GM12892 (cell line): ENCODE data around the gene ST3GAL5.

Experiments used
- DNase-seq: peaks from one replicate; pipeline ENCODE4 v3.0.0; 2011; ENCODE audit not compliant: insufficient read length
- FAIRE-seq: peaks from 2 replicates; lab custom pipeline; 2011; peaks lifted over from hg19 to GRCh38; lab: Jason Lieb, UNC
- POLR2A ChIP-seq: IDR thresholded peaks from 2 replicates; pipeline ENCODE4 v1.6.1; 2011; ENCODE audit warnings: low read depth, low read length, control low read depth
- POLR2AphosphoS5 ChIP-seq: IDR thresholded peaks from 2 replicates; pipeline ENCODE4 v1.6.1; 2011; ENCODE audit warnings: low read depth, low read length, control low read depth
- TAF1 ChIP-seq: IDR thresholded peaks from 2 replicates; pipeline ENCODE4 v1.6.1; 2011; ENCODE audit warnings: low read depth, mild to moderate bottlenecking, control low read depth, low read length, borderline replicate concordance

The ST3GAL5 gene

DNA sequence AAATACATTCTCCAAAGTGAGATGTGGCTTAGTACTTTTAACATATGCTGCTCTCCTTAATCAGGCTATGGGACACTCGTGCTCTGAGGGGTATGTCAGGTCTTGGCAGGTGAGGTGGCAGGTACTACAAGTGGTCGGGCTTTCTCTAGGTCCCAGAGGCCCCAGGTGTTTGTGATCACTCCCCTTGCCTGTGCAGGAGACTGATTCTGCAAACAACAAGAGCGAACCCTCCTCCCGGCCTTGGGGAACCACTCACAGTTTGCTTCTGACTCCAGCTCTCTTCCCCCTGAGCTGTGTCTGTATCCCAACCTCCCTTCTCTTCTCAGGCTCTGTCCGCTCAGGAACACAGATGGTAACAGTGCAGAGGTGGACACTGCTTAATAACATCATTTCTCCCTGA lies 86.9 kb downstream of the ST3GAL5 start:
- DNase-seq, result no peak
- TF ChIP-seq POLR2A, result no peak
- no peak for TF ChIP-seq POLR2AphosphoS5
- TF ChIP-seq TAF1, result no peak
- FAIRE-seq, result no peak

DNA sequence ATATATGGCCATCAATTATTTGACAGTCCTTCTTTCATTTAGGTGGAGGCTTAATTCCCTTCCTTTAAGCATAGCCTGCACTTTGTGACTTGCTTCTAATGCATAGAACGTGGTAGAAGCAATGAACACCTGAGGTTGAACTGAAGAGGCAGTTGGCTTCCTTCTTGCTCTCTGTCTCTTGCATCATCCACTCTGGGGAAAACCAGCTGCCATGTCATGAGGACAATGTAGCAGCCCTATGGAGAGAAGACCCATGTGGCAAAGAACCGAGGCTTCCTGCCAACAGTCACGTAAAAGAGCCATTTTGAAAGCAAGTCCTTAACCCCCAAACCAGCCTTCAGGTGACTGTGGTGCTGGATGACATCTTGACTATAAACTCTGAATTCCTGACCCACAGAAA lies 88.2 kb downstream of the ST3GAL5 start:
- no peak for TF ChIP-seq TAF1
- no peak for TF ChIP-seq POLR2AphosphoS5
- no peak for TF ChIP-seq POLR2A
- DNase-seq (no peak), FAIRE-seq (no peak)

DNA sequence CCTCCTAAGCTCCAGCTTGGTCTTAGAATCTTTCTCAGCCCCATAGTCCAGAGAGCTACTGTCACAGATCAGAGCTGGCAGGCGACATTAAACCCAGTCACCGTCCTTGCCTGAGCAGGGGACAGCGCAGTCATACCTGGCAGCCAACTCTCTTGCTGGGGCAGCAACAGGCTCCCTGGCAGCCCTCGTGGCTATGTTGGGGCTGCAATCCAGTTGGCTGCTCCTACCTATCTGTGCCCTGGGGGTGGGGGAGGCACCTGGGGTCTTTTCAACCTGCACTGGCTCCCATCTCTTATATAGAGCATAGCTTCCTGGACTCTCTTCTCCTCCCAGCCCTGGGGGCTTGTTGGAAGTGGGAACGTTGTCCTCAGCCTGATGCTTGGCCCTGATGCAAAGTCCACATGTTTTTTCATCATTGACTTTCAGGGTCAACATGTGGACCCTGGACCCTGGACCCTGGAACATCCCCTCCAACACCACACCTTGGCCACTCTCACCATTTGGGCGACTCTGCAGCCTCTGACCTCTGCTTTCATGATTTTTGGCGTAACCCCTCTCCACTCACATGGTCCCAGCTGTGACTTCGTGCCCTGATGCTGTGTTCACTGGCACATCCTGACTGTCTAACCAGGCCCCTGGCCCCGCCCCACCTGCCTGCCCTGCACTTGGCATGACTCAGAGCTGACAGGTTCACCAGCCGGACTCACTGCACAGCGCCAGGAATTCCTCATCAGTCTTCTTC lies 89.4 kb downstream of the ST3GAL5 start:
- FAIRE-seq (no peak), DNase-seq (no peak)
- TF ChIP-seq POLR2AphosphoS5 (no peak), POLR2A (no peak), TAF1 (no peak)

DNA sequence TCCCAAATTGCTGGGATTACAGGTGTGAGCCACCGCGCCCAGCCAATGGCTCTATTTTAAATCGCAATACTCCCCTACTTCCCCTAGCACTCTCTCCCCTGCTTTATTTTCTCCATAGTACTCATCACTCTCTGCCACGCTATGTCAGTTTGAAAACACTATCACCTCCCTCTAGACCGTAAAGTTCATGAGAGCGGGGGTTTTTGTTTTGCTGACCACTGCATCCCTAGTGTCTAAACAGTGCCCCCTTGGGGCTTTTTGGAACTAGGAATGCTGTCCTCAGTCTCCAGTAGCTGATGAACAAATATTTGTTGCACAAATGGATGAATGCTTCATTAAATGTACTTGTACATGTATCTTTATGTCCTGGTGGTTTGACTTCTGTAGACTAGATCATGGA lies 90.9 kb downstream of the ST3GAL5 start:
- DNase-seq (no peak), FAIRE-seq (no peak)
- TF ChIP-seq POLR2A (no peak), POLR2AphosphoS5 (no peak), TAF1 (no peak)

DNA sequence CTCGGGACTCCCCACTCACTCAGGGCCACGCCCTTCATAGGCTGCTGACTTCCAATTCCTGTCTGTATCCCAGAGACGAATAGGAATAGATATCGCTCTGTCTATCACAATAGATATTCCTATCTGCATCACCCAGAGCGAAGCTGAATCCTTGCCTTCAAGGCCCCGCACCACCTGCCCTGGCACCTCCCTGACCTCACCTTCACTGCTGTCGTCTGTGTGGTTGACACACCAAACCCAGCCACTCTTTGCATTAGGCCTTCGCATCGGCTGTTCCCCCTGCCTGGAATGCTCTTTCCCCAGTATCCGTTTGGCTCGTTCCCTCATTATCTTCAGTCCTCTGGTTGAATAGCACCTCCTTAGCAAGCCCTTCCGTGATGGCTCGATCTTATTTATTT lies 91.5 kb downstream of the ST3GAL5 start:
- DNase-seq (no peak), FAIRE-seq (no peak)
- TF ChIP-seq TAF1, result no peak
- TF ChIP-seq POLR2A, result no peak
- TF ChIP-seq POLR2AphosphoS5, result no peak

DNA sequence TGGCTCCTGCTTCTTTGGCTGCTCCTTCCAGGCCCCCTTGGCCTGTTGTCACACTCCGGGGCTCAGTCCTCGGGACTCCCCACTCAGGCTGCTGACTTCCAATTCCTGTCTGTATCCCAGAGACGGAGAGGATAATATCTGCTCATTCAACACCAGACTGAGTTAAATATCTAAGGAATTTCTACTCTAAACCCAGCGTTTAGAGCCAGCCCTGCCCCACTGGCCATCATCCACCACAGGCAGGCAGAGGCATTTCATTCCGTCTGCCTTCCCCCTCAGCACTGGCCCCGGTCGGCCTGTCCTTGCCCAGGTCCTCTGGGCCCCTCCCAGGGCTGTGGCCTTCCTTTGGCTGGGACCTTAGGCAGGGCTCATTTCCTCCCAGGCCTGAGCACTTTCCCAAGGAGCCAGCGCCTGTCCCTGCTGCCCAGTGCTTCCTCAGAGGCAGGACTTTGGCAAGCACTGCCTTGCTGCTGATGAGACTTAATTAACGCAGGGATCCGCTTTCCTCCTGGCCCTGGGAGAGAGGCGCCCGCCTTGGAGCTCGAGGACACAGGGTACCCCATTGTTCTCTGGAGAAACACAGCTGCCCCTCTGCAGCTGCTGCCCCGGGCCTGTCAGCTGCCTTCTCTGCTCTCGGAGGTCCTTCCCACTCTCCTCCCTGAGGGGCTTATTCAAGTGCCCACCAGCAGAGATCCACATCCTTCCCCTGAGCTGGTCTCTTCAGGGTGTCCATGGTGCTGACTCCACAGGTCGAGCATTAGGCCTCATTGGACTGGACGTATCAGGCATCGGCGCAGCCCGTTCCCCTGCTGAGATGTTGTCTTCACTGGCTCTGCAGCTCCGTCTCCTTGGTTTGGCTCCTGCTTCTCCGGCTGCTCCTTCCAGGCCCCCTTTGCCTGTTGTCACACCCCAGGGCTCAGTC lies 92.2 kb downstream of the ST3GAL5 start:
- DNase-seq, result no peak
- TF ChIP-seq POLR2AphosphoS5 (no peak), TAF1 (no peak), POLR2A (no peak)
- FAIRE-seq, result no peak

DNA sequence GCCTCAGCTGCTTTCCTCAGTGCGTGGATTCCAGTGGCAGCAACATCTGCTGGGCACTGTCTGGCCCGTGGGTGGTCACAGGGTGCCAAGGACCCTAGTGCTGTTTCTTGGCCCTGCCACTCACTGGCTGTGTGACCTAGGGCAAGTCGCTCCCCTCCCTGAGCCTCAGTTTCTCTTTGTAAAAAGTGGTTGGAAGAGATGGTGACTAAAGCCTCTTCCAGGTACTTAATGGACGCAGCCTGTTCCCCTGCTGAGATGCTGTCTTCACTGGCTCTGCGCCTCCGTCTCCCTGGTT lies 92.8 kb downstream of the ST3GAL5 start:
- no peak for DNase-seq
- no peak for FAIRE-seq
- no peak for TF ChIP-seq TAF1
- no peak for TF ChIP-seq POLR2AphosphoS5
- TF ChIP-seq POLR2A, result no peak

DNA sequence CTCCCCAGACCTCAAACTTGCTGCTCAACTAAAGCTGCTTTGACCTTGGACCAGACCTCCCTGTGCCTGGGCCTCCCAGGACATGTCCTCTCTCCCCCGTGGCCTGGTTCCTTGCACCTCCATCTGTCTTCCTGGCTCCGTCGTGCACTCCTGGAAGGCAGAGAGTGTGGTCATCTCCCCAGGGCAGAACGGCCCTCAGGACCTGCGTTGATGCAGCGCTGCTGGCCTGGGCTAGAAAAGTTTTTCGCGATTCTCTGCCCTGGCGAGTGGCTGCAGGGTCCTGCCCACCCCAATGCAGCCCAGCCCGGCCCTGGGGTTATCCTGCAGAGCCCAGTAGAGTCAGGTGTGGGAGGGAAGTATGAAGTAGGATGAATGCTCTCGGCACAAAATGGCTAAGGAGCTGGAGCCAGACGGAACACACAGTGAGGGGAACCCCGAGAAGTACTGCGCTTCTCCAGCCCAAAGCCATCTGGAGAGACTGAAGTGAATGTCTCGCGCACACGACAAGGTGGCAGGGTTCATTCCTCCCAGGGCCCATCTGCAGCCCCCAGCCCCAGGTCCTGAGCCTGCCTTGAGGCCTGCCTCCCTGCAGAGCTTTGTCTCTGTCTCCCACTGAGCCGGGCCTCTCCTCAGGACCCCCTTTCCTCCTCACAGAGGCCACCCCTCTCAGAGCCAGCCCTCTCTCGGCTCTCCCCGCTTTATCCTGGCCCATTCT lies 93.3 kb downstream of the ST3GAL5 start:
- FAIRE-seq (no peak), DNase-seq (no peak)
- no peak for TF ChIP-seq POLR2AphosphoS5
- no peak for TF ChIP-seq TAF1
- no peak for TF ChIP-seq POLR2A

DNA sequence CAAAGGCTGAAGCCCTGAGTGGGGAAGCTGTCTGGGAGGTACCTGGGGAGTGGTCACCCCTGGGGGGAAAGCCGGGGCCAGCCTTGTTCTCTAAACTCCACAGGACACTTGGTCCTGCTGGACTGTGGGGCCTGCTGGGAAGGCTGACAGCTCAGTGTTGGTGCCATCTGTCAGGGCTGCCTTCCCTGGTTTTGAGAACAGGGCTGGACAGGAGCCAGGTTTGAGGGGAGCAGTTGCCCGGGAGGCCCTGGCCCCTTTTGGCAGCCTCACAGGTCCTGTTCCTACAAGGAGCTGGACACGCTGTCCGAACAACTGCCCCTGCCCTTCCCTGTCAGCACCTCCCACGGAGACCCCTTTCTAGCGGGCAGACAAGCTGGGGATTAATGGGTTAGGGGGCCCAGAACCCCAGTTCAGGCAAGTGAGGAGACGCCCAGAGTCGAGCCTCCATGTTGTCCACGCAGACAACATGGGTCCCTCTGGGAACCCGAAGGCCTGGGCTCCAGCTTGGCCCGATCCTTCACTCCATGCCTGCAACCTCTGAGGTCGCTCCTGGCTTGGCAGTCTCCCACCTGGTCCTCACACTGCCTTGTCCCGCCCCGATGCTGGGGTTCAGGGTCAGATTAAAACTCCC lies 94.2 kb downstream of the ST3GAL5 start:
- DNase-seq (no peak), FAIRE-seq (no peak)
- TF ChIP-seq POLR2AphosphoS5, result no peak
- TF ChIP-seq TAF1, result no peak
- no peak for TF ChIP-seq POLR2A

DNA sequence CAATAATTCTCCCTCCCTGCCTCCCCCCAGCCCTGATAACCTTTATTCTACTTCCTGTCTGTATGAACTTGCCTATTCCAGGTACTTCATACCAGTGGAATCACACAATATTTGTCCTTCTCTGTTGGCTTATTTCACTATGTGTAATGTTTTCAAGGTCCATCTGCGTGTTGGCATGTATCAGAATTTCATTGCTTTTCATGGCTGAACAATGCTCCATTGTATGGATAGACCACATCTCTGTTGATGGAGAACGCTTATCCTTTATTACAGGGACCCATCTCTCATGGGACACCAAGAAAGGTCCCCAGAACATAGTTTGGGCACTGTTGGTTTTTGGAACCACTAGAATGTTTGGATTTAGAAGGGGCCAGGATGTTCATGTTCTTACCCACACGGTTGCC lies 94.8 kb downstream of the ST3GAL5 start:
- no peak for FAIRE-seq
- TF ChIP-seq TAF1 (no peak), POLR2AphosphoS5 (no peak), POLR2A (no peak)
- no peak for DNase-seq

DNA sequence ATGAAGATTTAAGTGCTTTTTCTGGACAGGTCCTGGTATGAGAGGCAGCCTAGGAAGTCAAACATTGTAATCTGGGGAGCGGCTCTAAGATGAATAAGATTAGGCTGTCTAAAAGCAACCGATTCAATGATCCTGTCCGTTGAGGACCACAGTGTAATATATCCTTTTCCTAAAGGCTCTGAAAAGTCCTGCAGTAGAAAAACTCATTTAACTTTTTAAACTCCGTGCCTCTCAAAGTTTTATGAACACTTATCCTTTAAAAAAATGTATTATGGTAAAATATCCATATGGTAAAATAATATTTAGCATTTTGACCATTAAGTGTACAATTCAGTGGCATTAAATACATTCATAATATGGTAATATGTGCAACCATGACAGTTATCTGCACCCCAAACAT lies 95.2 kb downstream of the ST3GAL5 start:
- DNase-seq (no peak), FAIRE-seq (no peak)
- TF ChIP-seq POLR2A, result no peak
- no peak for TF ChIP-seq POLR2AphosphoS5
- TF ChIP-seq TAF1, result no peak
